ENCODE measurements around the gene PPM1L. TPM values are rescaled to one million over a fixed set of nuclear protein-coding genes. Genes with fewer than 3 reads are reported as not detected.

PPM1L gene
- total and polyA plus RNA-seq, 2 of the 13 experiments (the other 11 are each of a cell fraction or from before 2014, with no cell fraction given), result 0.22 to 1.4 TPM

DNA sequence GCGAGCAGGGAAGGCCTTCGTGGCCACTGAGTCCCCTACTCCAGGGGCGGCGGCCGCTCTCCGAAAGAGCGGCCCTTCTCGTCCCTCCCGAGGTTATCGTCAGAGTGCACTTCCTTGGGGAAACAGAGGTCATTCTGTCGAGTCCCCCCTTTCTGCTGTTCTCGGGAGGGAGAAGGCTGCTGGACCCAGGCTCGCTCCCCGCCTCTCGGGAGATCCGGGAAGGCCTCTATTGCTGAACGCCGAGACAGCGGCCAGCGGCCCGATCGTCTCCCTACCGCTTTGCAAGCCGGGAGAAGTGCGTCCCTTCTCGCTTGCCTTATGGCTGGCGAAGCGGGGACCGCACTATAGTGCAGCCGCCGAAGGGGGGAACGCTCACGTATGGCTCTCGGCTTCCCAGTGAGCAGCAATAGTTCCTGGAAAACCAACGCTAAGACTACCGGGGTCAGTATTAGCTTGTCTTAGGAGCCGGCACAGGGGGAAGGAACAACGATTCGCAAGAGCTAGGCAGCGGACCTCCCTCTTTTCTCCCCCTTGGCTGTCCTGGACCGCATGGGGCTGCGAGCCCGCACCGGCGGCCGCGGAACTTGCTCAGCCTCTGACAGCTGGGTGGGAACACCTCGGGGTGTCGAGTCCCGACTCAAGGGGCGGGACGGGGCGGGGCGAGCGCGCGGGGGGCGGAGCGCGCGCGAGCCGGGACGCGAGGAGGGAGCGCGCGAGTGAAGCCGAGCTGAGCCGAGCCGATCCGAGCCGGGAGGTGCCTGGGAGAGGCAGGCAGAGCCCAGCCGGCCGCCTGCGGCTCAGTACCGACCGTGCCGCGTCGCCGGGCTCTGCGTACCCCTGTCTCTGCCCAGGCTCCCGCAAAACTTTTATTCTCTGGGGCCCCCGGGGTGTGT is 930 bp upstream of the PPM1L start (continued):
- TF ChIP-seq, protein P1, sequence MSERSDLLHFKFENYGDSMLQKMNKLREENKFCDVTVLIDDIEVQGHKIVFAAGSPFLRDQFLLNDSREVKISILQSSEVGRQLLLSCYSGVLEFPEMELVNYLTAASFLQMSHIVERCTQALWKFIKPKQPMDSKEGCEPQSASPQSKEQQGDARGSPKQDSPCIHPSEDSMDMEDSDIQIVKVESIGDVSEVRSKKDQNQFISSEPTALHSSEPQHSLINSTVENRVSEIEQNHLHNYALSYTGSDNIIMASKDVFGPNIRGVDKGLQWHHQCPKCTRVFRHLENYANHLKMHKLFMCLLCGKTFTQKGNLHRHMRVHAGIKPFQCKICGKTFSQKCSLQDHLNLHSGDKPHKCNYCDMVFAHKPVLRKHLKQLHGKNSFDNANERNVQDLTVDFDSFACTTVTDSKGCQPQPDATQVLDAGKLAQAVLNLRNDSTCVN (CRISPR knock-in tag; IDR thresholded peaks at IDR 0.05; ENCODE audit: borderline replicate concordance), result no peak
- TF ChIP-seq PTBP1 (IDR thresholded peaks at IDR 0.05; ENCODE audit: low read depth, low read length, poor library complexity, severe bottlenecking), result no peak
- no peak for TF ChIP-seq STAG1 (CRISPR knock-in tag; IDR thresholded peaks at IDR 0.05)
- no peak for TF ChIP-seq RAD21 (CRISPR knock-in tag; IDR thresholded peaks at IDR 0.05)
- no peak for TF ChIP-seq ZNF562 (CRISPR knock-in tag; IDR thresholded peaks at IDR 0.05; ENCODE audit: borderline replicate concordance)
- TF ChIP-seq, protein P2, sequence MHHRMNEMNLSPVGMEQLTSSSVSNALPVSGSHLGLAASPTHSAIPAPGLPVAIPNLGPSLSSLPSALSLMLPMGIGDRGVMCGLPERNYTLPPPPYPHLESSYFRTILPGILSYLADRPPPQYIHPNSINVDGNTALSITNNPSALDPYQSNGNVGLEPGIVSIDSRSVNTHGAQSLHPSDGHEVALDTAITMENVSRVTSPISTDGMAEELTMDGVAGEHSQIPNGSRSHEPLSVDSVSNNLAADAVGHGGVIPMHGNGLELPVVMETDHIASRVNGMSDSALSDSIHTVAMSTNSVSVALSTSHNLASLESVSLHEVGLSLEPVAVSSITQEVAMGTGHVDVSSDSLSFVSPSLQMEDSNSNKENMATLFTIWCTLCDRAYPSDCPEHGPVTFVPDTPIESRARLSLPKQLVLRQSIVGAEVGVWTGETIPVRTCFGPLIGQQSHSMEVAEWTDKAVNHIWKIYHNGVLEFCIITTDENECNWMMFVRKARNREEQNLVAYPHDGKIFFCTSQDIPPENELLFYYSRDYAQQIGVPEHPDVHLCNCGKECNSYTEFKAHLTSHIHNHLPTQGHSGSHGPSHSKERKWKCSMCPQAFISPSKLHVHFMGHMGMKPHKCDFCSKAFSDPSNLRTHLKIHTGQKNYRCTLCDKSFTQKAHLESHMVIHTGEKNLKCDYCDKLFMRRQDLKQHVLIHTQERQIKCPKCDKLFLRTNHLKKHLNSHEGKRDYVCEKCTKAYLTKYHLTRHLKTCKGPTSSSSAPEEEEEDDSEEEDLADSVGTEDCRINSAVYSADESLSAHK (CRISPR knock-in tag; IDR thresholded peaks at IDR 0.05; ENCODE audit: borderline replicate concordance), result no peak
- no peak for TF ChIP-seq ZBTB1 (CRISPR knock-in tag; IDR thresholded peaks at IDR 0.05; ENCODE audit: borderline replicate concordance)
- no peak for TF ChIP-seq NR3C1 (CRISPR knock-in tag; IDR thresholded peaks at IDR 0.05)
- TF ChIP-seq TRIM24 (CRISPR knock-in tag; IDR thresholded peaks at IDR 0.05), result no peak
- TF ChIP-seq MAFG (CRISPR knock-in tag; IDR thresholded peaks at IDR 0.05), result no peak
- TF ChIP-seq NFYC (CRISPR knock-in tag; IDR thresholded peaks at IDR 0.05), result no peak
- TF ChIP-seq ZNF782 (CRISPR knock-in tag; IDR thresholded peaks at IDR 0.05; ENCODE audit: borderline replicate concordance), result 0 out of 2 replicates have a peak, but pooled peaks have one; percentile 70
- no peak for TF ChIP-seq NFIB (CRISPR knock-in tag; IDR thresholded peaks at IDR 0.05; ENCODE audit: borderline replicate concordance)
- TF ChIP-seq NCOA2 (CRISPR knock-in tag; IDR thresholded peaks at IDR 0.05), result no peak
- TF ChIP-seq ZNF260 (CRISPR knock-in tag; IDR thresholded peaks at IDR 0.05; ENCODE audit: borderline replicate concordance, low read depth), result no peak
- TF ChIP-seq SALL1 (CRISPR knock-in tag; IDR thresholded peaks at IDR 0.05), result no peak
- TF ChIP-seq DDIT3 (CRISPR knock-in tag; IDR thresholded peaks at IDR 0.05), result no peak
- TF ChIP-seq, protein P3, sequence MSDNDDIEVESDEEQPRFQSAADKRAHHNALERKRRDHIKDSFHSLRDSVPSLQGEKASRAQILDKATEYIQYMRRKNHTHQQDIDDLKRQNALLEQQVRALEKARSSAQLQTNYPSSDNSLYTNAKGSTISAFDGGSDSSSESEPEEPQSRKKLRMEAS (IDR thresholded peaks at IDR 0.05), result peak; percentile 73
- TF ChIP-seq ATF3 (CRISPR knock-in tag; IDR thresholded peaks at IDR 0.05), result no peak
- TF ChIP-seq DNMT3B (CRISPR knock-in tag; conservative IDR thresholded peaks at IDR 0.05), result no peak
- no peak for TF ChIP-seq ZNF792 (CRISPR knock-in tag; IDR thresholded peaks at IDR 0.05)
- no peak for TF ChIP-seq MEIS1 (CRISPR knock-in tag; IDR thresholded peaks at IDR 0.05; ENCODE audit: borderline replicate concordance)
- peak; percentile 79 for TF ChIP-seq ZNF143 (CRISPR knock-in tag; IDR thresholded peaks at IDR 0.05)
- TF ChIP-seq, protein P4, sequence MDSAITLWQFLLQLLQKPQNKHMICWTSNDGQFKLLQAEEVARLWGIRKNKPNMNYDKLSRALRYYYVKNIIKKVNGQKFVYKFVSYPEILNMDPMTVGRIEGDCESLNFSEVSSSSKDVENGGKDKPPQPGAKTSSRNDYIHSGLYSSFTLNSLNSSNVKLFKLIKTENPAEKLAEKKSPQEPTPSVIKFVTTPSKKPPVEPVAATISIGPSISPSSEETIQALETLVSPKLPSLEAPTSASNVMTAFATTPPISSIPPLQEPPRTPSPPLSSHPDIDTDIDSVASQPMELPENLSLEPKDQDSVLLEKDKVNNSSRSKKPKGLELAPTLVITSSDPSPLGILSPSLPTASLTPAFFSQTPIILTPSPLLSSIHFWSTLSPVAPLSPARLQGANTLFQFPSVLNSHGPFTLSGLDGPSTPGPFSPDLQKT (CRISPR knock-in tag; IDR thresholded peaks at IDR 0.05; ENCODE audit: borderline replicate concordance), result no peak
- TF ChIP-seq ZNF121 (CRISPR knock-in tag; IDR thresholded peaks at IDR 0.05), result no peak; the same call in 1 of the 2 replicates
- no peak for TF ChIP-seq ZBTB8A (CRISPR knock-in tag; IDR thresholded peaks at IDR 0.05; ENCODE audit: borderline replicate concordance, low read depth)

Data from HepG2 (cell line).